ENCODE measurements around the gene DOCK1.

The DOCK1 gene

DNA sequence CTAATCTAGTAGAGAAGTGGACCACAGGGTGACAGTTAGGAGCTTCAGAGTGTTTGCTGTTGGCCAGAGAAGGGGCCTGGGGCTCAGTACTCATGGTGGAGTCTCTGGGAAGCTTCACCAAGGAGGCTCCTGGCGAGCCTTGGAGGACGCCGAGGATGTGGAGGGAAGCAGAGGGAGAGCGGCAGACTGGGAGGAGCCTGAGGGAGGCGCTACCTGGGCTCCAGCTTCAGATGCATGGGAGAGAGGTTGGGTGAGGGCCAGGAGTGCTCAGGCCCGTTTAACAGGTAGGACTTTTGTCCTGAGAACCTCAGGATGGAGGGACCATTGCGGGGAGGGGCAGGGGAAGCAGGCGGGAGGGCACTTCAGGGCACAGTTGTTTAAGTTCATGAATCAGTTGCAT, 24.2 kb downstream of the DOCK1 start:
- no peak for TF ChIP-seq ZFX (IDR thresholded peaks at IDR 0.05)
- TF ChIP-seq, protein P1, sequence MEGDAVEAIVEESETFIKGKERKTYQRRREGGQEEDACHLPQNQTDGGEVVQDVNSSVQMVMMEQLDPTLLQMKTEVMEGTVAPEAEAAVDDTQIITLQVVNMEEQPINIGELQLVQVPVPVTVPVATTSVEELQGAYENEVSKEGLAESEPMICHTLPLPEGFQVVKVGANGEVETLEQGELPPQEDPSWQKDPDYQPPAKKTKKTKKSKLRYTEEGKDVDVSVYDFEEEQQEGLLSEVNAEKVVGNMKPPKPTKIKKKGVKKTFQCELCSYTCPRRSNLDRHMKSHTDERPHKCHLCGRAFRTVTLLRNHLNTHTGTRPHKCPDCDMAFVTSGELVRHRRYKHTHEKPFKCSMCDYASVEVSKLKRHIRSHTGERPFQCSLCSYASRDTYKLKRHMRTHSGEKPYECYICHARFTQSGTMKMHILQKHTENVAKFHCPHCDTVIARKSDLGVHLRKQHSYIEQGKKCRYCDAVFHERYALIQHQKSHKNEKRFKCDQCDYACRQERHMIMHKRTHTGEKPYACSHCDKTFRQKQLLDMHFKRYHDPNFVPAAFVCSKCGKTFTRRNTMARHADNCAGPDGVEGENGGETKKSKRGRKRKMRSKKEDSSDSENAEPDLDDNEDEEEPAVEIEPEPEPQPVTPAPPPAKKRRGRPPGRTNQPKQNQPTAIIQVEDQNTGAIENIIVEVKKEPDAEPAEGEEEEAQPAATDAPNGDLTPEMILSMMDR (conservative IDR thresholded peaks at IDR 0.05), result no peak
- no peak overlapping the region for H3K27ac ChIP-seq

DNA sequence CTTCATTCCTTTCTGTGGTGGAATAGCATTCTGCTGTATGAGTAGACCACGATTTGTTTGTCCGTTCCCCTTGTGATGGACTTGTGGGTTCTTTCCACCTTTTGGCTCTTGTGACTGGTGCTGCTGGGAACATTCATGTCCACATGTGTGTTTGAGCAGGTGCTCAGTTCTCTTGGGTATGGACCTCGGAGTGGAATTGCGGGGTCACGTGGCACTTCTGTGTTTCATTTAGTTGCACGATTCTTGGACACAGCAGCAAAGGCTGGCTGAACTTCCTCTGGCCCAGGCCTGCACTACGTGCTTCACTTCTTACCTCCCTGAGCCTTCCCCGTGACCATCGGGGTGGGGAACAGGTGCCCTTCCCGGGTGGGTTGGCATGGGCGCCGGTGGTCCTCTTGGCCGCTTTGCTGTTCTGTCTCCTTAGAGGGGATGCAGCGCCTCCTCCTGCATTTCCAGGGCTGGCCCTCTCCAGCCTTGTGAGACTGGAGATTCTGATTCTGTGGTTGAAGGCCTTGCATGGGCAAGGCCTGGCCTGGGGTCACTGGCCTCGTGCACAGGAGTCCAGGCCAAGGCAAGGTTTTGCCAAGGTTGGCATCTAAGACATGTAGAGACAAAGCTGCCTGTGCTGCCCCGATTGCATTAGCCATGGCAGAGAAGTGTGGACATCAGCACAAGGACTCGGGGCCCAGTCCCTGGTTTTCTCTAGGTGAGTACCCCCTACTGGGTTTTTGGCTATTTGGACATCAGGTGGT, 25.1 kb downstream of the DOCK1 start:
- TF ChIP-seq, protein P1 (conservative IDR thresholded peaks at IDR 0.05), result no peak
- no peak for TF ChIP-seq ZFX (IDR thresholded peaks at IDR 0.05)
- no peak overlapping the region for H3K27ac ChIP-seq

GRCh38 chr10:126930883-126931503, 25.8 kb downstream of the DOCK1 start:
- H3K27ac ChIP-seq, result no peak overlapping the region
- TF ChIP-seq, protein P1 (conservative IDR thresholded peaks at IDR 0.05), result no peak
- TF ChIP-seq ZFX (IDR thresholded peaks at IDR 0.05), result no peak

GRCh38 chr10:126931544-126931943, 26.3 kb downstream of the DOCK1 start:
- TF ChIP-seq, protein P1 (conservative IDR thresholded peaks at IDR 0.05), result no peak
- TF ChIP-seq ZFX (IDR thresholded peaks at IDR 0.05), result no peak

DNA sequence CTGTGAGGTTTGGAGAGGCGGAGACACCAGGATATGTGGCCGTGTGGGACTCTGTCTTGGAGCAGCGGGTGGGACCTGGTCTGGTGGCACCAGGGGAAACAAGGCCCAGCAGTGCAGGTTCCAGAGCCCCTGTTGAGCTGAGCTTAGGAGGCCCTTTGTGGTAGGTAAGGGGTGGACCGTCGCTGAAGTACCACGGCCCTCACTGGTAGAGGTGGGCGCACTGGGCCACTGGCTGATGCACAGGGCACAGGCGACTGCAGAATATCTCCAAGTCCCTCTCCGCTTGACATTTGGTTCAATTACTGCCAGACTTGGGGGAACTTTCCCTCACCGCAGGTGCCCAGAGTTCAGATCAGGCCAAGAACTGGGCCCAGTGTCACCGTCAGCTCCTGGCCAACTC, 27.3 kb downstream of the DOCK1 start:
- TF ChIP-seq ZFX (IDR thresholded peaks at IDR 0.05), result no peak
- TF ChIP-seq, protein P1 (conservative IDR thresholded peaks at IDR 0.05), result no peak
- no peak overlapping the region for H3K27ac ChIP-seq

More at GRCh38 chr10:126931544-126931943, 26.3 kb downstream of the DOCK1 start:
- H3K27ac ChIP-seq, result no peak overlapping the region

DNA sequence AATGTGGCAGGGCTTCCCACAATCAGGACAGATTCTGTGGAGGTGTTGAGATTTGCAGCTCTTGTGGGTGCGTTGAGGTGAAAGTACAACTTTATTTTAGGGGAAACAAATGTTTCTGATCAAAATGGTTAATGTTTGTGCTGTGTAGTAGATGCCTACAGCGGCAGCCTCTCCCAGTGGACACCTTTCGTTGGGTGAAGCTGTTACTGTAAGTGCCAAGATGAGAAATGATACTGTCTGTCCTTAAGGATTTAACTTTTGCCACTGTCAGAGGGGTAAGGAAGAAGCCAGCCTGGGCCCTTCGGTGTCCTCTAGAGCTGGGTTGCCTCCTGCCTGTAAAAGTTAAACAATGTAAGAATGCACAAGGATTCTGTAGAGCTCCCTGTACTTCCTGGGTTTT, 27.9 kb downstream of the DOCK1 start:
- no peak overlapping the region for H3K27ac ChIP-seq
- TF ChIP-seq, protein P1 (conservative IDR thresholded peaks at IDR 0.05), result no peak
- TF ChIP-seq ZFX (IDR thresholded peaks at IDR 0.05), result no peak

DNA sequence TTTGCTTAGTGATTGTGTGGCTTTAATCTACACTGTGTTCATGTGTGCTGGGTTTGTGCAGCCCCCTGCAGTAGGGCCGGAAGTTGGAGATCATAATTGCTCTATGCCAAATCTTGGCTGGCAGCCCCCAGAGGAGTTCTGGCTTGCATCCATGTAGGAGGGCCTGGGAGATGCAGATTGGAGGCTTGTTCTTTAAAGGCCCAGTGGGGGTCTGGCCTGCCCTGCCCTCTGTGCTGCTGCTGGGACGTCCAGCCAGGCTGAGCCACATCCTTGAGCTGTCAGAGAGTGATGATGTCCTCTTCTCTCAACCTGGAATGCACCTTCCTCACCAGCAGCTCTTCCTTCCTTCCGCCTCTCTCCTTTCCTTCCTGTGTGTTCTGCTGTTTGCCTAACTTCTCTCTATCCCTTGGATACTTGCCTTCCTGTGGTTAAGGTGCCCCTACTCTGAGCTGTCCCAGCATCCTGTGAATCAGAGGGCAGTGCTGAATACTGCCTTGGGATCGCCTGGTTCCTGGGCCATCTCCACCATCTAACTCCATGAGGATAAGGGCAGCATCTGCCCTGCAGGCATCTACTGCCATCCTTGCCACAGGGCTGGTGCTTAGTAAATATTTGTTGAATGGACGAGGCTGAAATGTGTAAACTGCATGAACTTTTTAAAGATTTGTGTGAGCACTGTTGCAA, 30.2 kb downstream of the DOCK1 start:
- no peak overlapping the region for H3K27ac ChIP-seq
- TF ChIP-seq, protein P1 (conservative IDR thresholded peaks at IDR 0.05), result no peak
- TF ChIP-seq ZFX (IDR thresholded peaks at IDR 0.05), result no peak

Data from C4-2B (cell line).